K562 treated with DMSO at 1 percent for 4 hours (cell line): Measurements from ENCODE around the gene FYB2. TPM values are rescaled to one million over a fixed set of nuclear protein-coding genes. Genes with fewer than 3 reads are reported as not detected.

ENCODE experiments used
- total RNA-seq: library from RNA; unstranded; fragments of 300-600 nt; gene quantifications from 2 replicates; pipeline ENCODE4 v1.2.3, GENCODE V29; 2022; ENCODE audit not compliant: insufficient read depth

Gene FYB2
- total RNA-seq = 1.4 and 2.7 TPM in 2 replicates

GRCh38 chr1:56819387-56819899 lies at the start of gene FYB2:
FYB2 (minus strand) TSS chr1:56819404; CDS start chr1:56819290, 114 bp downstream.

DNA sequence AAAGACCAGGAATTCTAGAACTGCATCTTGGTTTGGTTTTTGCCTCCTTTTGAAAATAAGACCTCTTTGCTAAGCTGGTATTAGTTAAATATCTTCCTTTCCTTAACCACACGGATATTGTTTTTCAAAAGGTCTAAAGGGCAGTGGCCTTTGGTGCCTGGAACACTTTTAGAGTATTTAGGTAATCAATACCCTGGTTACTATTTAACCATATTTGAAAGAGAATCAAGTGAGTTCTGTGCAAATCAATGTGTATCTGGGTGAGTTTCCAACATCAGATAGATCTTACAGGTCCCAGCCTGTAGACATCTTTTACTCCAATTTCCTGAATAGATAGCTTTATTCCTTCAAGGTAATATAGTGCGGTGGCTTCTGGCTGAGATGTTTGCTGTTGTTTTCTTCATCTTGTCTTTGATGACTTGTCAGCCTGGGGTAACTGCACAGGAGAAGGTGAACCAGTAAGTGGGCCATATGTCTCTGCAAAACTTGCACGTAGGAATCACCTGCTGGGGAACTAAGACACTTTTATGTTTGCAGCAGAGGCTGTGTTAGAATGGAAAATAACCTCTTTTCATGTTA lies 35.4 kb upstream of the FYB2 start, which contains the start of gene C8A:
TSS of gene C8A (plus strand) at position 277 of the 579 bp plus-strand sequence. CDS start at position 382, 105 bp downstream.

Other genes starting within 250 kb of the FYB2 start
- gene PLPP3, start 239.8 kb downstream of the FYB2 start, total RNA-seq = 1.5 TPM in 1 of 2 replicates, not detected in the other
- gene PRKAA2, start 174.1 kb downstream of the FYB2 start, total RNA-seq = not detected in 2 replicates
- gene C8A, start 35.4 kb upstream of the FYB2 start, total RNA-seq = not detected in 2 replicates
- not detected in 2 replicates for gene C8B, start 146.6 kb upstream of the FYB2 start, total RNA-seq